Epithelial cell of proximal tubule (primary cell): ENCODE data around the gene SDK2. TPM values are rescaled to one million over a fixed set of nuclear protein-coding genes. Genes with fewer than 3 reads are reported as not detected.

Experiments used
- DNase-seq: peaks from one replicate; pipeline ENCODE4 v3.0.0-alpha.2; 2011; ENCODE audit warnings: low read depth
- H3K4me3 ChIP-seq: 2 replicates; pipeline ENCODE4 v1.5.1; 2011; ENCODE audit warnings: low read depth, mild to moderate bottlenecking, low read length
- CTCF ChIP-seq: conservative IDR thresholded peaks from 2 replicates; pipeline ENCODE4 v1.5.1; 2012; ENCODE audit warnings: low read depth, mild to moderate bottlenecking, low read length
- total RNA-seq: library from RNA; depleted of rRNA; stranded (reverse); fragments of >200 nt; gene quantifications from 2 replicates; pipeline ENCODE4 v1.2.3, GENCODE V29; 2015

The SDK2 gene
- total RNA-seq, 1 donor from 2014 or later, result 0.12 TPM

GRCh38 chr17:73492125-73492820, 152.0 kb downstream of the SDK2 start:
- TF ChIP-seq CTCF, result no peak
- no peak overlapping the region for H3K4me3 ChIP-seq
- no peak for DNase-seq

GRCh38 chr17:73491648-73492047, 152.6 kb downstream of the SDK2 start:
- no peak overlapping the region for H3K4me3 ChIP-seq
- TF ChIP-seq CTCF, result no peak
- DNase-seq, result no peak

GRCh38 chr17:73490851-73491250, 153.4 kb downstream of the SDK2 start:
- TF ChIP-seq CTCF, result no peak

GRCh38 chr17:73489991-73490390, 154.3 kb downstream of the SDK2 start:
- DNase-seq, result no peak
- H3K4me3 ChIP-seq, result no peak overlapping the region
- no peak for TF ChIP-seq CTCF

More at GRCh38 chr17:73490851-73491250, 153.4 kb downstream of the SDK2 start:
- DNase-seq, result no peak
- H3K4me3 ChIP-seq, result no peak overlapping the region

GRCh38 chr17:73489333-73489732, 154.9 kb downstream of the SDK2 start:
- no peak for TF ChIP-seq CTCF
- no peak overlapping the region for H3K4me3 ChIP-seq
- no peak for DNase-seq

GRCh38 chr17:73485130-73485529, 159.1 kb downstream of the SDK2 start:
- H3K4me3 ChIP-seq, result no peak overlapping the region
- DNase-seq, result no peak
- TF ChIP-seq CTCF, result no peak

GRCh38 chr17:73482894-73483293, 161.4 kb downstream of the SDK2 start:
- no peak overlapping the region for H3K4me3 ChIP-seq
- no peak for DNase-seq
- TF ChIP-seq CTCF, result no peak
